Cardiac septum (tissue), 1 donor: Measurements from ENCODE around the gene YAP1. TPM values are rescaled to one million over a fixed set of nuclear protein-coding genes. Genes with fewer than 3 reads are reported as not detected.

ENCODE experiments used
- DNase-seq: peaks from one replicate; pipeline ENCODE4 v3.0.0-alpha.2; 2020; ENCODE audit warnings: low spot score
- intact Hi-C: fragments of 100-400 bp; cut with DNase I; formaldehyde crosslinking; loops from one replicate; pipeline ENCODE4 v1.14.0; 2022
- total RNA-seq: library from RNA; stranded (reverse); fragmentation: NEBNext Ultra II Directional; extraction: Animal tissue kit (Norgen Biotek cat#: 25700); gene quantifications from one replicate; pipeline ENCODE4 v1.2.1, GENCODE V29; 2021
- donor health status: DM: no; HTN: no; CAD: no.

YAP1 gene
- total RNA-seq, 1 donor from 2014 or later, result 74.9 TPM

DNA sequence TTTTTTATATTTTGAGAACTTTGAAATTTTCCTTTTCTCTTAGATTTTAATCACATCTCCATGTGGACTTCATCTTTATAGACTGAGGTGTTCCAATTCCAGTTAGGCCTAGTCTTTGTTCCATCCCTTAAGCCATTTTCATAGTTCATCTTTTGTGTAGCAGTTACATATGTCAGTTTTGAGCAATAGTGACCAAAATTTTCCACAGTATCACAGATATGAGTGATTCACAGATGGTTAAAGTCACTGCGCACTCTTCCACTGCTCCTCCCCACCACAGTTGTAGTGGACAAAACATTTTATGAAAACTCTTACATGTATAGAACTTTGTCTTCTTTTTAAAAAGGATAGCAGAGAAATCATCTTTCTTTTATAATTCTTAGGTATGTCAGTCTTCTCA, 42.8 kb downstream of the YAP1 start:
- no peak for DNase-seq
- intact Hi-C loops, result no loop called here

GRCh38 chr11:102154806-102155205, 44.6 kb downstream of the YAP1 start:
- DNase-seq, result no peak
- intact Hi-C loops, result loop anchor here (5.0 kb wide), 1 partner anchor 43 kb away; the partner anchor contains the start of gene YAP1

DNA sequence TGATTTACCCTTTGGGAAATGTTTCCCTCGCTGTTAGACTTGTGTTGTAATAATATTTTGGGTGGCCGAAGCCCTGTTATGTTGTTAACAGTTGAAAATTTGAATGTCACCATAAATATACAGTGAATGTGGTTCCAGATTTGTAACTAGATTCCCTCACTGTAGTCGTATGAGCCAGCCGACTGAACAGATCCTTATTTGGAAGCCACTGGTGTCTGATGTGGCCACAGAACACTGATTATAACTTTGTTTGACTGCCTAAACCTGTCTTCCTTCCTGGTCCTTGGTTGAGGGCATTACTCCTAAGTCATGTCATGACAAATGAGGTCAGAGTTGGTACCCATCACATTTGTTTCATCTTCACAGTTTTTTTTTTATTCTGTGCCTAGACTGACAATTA, 45.4 kb downstream of the YAP1 start:
- intact Hi-C loops, result loop anchor here (5.0 kb wide), 1 partner anchor 43 kb away; the partner anchor contains the start of gene YAP1
- no peak for DNase-seq

DNA sequence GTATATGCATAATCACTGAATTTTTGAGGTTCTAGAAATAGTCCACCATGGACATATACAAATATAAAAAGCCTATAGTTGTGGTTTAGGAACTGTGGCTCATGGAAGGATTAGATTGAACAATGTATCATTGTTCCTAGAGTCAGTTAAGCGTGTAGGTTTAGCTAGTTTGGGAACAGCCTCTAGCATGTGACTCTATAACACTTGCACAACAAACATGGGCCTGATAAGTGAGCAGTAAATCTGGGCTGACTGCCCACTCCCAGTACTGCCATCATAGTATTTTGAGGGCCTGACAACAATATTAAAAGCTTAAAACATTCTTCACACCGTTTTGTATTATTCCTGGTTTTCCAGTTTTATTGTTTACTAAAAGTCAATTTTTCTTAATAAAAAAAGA, 47.0 kb downstream of the YAP1 start:
- intact Hi-C loops, result loop anchor here (5.0 kb wide), 1 partner anchor 45 kb away; the partner anchor contains the start of gene YAP1
- no peak for DNase-seq

DNA sequence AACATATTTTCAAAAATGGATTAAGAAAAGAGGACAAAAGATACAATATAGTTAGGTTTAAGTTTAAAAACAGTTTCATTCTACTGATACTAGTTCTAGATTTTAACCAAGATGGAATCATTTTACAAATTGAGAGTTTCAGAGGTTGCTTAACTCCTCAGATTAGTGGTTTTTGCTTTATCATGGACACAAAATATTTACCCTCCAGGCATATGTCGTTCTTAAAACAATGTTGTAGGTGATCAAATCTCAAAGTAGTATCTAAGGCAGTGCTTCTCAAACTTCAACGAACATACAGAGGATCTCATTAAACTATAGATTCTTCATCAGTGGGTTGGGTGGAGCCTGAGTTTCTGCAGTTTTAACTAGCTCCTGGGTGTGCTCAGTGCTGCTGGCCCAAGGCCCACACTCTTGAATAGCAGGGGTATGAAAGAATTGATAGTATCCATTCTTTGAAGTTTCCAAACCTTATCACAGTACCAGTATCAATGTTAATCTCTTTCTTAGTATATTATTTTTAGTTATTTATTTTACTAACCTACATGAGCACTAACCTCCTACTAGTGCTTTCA, 48.0 kb downstream of the YAP1 start:
- no peak for DNase-seq
- intact Hi-C loops, result loop anchor here (5.0 kb wide), 1 partner anchor 46 kb away; the partner anchor contains the start of gene YAP1

- DNase-seq, result no peak
- intact Hi-C loops, result no loop called here
Measured at GRCh38 chr11:102163368-102163767, 53.1 kb downstream of the YAP1 start.

- DNase-seq, result no peak
- intact Hi-C loops, result no loop called here
Measured at GRCh38 chr11:102166175-102167064, 56.2 kb downstream of the YAP1 start.

- DNase-seq, result no peak
- intact Hi-C loops, result no loop called here
Measured at GRCh38 chr11:102168481-102168880, 58.2 kb downstream of the YAP1 start.

DNA sequence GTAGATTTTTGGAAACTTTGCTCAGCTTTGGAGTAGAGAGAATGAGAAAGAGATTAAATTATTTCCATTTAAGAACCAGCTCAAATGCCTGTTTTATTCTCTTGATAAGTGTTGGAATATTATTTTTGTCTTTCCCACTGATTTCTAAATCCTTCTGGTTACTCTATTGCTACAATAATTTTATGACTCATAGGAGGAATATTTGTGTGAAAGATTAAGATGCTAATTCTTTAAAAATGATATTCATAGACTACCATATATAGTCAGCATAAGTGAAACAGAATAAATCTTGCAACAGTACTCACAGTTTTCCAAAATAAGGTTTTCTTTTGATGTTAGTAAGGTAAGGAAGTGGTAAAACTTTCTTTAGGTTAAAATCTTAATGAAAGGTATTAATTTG, 60.9 kb downstream of the YAP1 start:
- no peak for DNase-seq
- intact Hi-C loops, result no loop called here

DNA sequence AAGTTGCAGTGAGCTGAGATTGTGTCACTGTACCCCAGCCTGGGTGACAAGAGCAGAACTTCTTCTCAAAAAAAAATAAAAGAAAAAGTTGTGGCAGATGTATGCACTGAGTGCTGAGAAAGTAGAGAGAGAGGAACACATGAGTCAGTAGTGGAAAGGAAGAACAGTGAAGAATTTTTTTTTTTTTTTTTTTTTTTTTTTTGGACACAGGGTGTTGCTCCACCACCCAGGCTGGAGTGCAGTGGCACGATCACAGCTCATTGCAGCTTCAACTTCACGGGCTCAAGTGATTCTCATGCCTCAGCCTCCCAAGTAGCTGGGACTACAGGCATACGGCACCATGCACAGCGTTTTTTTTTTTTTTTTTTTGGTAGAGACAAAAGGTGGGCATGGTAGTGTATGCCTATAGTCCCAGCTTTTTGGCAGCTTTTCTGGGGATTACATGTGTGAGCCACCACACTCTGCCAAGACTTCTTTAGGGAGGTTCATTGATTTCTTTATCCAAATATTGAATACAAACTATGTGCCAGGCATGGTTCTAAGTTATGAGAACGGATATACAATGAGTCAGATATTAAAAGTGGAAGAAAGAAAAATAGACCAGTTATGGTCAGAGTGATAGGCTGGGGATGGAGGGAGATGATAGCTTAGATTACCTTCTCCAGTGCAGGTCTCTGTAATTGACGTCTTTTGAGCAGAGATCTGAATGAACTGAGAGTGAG, 62.0 kb downstream of the YAP1 start:
- intact Hi-C loops, result no loop called here
- no peak for DNase-seq

GRCh38 chr11:102177126-102177525, 66.9 kb downstream of the YAP1 start:
- no peak for DNase-seq
- intact Hi-C loops, result no loop called here

DNA sequence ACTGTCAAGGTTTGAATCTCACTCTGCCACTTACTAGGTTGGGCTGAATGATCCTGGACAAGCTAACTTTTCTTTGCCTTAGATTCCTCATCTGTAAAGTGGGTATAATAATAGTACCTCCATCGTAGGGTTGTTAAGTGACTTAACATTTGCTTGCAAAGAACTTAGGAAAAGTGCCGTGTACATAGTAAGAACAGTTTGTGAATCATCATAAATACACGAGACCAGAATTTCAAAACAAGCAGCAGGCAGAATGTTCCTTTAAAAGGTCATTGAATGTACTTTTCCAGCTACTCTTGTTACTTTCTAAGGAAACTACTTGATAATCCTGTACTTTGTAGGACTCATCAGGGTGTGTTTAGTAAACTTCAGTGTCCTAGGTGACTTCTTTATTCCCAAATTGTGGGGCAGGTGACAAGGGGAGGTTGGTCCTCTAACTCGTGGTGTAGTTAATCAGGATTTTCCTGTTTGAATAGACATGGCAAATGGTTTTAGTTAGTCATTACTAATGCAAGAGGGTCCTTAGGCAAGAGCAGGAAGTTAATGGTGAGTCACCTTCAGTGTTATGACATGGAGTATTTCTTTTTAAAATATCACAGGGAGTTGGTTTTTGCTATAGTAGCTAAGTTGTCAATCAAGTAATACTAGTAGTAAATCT, 67.9 kb downstream of the YAP1 start:
- DNase-seq, result no peak

DNA sequence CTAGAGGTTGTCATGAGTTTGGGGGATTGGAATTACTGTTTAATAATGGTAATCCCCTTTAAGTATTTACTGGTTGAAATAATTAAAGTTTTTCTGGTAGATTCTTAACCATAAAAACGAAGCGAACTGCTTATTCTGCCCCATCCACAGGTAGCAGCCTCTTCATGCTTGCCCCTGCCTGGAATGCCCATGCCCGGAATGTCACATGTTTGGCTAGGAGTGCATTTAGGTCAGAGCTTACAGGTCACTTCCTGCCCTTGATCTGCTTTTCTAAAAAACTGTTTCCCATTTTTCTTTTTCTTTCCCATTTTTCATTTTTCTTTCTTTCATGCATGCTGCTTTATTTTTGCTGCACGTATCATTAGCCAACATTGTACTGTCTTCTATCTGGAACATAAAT, 69.1 kb downstream of the YAP1 start:
- no peak for DNase-seq
- intact Hi-C loops, result no loop called here

More for the DNA sequence above, 67.9 kb downstream of the YAP1 start:
- intact Hi-C loops, result no loop called here

- DNase-seq, result no peak
- intact Hi-C loops, result no loop called here
Measured at GRCh38 chr11:102184269-102184987, 74.2 kb downstream of the YAP1 start.

- no peak for DNase-seq
- intact Hi-C loops, result no loop called here
Measured at GRCh38 chr11:102186551-102187191, 76.4 kb downstream of the YAP1 start.

DNA sequence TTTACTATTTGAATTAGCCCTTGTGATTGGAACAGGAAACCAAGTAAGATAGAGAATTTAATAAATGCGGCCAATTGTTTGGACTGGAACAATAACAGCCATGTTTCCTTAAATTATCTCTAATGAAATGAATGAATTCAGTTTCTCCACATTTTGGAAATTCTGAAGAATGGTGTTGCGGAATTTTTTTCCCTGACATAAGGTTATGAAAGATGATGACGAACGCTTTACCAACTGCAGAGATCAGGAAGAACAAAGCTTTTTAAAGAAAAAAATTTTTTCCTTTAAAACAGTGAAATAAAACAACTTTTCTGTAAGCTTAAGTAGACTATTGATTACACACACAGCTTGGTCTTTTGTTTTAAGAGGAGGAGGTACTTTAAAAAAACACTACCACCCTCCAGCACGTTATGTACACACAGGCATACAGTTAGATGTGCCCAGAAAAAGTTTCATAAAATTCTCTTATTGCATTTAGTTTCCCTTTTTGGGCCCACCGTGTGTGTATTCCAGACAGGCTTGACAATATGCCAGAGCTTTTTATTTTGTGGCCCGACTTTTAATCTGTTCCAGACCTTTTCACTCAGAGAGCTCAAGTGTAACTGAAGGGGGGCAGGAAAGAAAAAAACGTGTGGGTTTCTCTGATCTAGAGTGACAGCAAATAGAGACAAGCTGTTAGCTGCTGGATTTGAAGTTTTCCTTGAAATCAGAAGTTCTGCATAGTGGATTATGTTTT, 77.3 kb downstream of the YAP1 start:
- intact Hi-C loops, result no loop called here
- DNase-seq, result no peak

- intact Hi-C loops, result no loop called here
- no peak for DNase-seq
Measured at GRCh38 chr11:102188488-102188887, 78.2 kb downstream of the YAP1 start.

GRCh38 chr11:102191832-102192231, 81.6 kb downstream of the YAP1 start:
- DNase-seq, result no peak
- intact Hi-C loops, result no loop called here
